SKM-1 (cell line): ENCODE results near the gene TSEN54.

ENCODE experiments used
- DNase-seq: peaks from one replicate; lab custom pipeline; 2025; ENCODE audit not compliant: unreplicated experiment; lab: John Stamatoyannopoulos, UW

TSEN54 gene

DNA sequence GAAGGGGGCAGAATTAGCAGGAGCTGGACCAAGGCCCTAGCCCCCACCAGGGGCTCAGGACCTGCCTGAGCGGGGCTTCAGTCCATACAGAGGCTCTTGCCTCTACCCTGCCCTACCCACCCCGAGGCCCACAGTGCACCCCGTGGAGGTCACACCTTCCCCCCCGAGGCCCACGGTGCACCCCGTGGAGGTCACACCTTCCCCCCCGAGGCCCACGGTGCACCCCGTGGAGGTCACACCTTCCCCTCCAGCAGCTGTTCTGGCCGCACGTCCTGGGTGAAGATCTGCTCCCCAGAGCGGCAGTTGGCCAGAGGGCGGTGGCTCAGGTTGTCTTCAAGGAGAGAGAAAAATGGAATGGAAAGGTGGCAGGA is 12.4 kb upstream of the TSEN54 start:
- no peak for DNase-seq

GRCh38 chr17:75504347-75505151 is 11.8 kb upstream of the TSEN54 start:
- peak; percentile 35 for DNase-seq

GRCh38 chr17:75505152-75505409 is 11.2 kb upstream of the TSEN54 start:
- no peak for DNase-seq

- no peak for DNase-seq
These were observed 10.7 kb upstream of the TSEN54 start for GRCh38 chr17:75505640-75506039.

DNA sequence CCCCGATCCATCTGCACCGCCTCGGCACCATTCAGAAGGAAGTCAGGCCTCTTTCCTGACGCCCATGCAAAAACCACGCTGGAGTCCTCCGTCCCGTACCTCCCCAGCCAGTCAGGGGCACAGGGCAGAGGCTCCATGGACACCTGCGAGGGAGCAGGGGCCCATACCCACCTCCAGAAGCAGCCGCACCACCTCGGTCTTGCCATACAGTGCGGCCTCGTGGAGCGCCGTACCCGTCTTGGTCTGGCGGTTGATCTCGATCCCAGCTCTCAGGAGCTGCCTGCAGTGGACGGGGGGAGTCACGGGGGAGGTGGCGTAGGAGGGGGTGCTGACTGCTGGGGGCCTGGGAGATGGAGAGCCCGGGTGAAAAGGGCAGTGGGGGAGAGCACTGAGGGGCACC is 10.2 kb upstream of the TSEN54 start:
- DNase-seq, result no peak

GRCh38 chr17:75506888-75507287 is 9.4 kb upstream of the TSEN54 start:
- DNase-seq, result no peak

GRCh38 chr17:75507733-75508719 is 8.3 kb upstream of the TSEN54 start:
- DNase-seq, result no peak

DNA sequence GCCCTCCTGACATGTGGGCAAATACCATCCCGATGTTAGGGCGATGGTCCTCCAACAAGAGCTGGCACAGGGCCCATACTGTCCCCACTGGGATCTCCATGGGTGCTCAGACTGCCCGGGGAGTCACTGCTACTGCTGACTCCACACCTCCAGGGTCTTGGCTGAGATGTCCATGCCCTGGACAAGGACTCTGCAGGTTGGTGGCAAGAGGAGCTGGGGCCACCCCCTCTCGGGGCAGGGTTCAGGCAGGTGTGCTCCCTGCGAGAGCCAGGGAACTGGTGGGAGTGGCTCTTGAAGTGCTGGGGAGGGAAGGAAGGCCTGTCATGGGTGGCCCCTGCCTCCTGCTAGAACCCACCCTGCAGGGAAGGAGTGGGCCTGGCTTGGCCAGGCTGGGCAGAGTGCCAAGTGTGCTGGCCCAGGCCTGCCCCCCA is 7.4 kb upstream of the TSEN54 start:
- no peak for DNase-seq

DNA sequence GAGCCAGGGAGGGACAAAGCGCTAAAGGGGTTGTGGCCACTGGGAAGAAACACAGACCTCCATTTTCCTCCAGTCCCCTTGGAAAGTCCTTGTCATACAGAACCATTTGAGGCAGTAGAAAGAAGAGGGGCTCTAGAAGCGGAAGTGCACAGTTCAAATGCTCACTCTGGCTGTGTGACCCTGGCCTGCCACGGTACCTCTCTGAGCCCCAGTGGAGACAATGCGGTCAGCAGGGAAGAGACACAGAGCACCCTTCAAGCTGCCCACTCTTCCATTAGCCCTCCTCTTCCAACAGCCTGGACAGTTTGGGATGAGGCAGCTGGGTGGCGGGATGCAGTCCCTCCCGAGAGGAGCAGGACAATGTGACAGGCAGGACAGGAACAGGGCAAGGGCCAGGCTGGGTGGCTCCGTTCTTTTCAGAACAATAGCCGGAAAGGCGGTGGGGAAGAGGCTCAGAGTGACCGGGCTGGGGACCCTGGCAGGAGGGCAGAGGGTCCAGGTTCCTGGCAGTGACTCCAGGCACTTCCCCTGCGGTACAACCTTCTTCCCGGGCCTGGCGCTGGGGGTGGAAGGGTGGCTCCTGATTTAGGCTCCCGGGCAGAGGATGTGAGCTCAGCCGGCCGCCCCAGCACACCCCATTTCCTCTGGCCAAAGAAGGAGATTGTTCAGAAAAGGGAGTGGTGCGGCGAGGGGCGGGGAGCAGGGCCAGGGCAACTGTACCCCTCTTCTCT is 6.6 kb upstream of the TSEN54 start:
- DNase-seq, result no peak

DNA sequence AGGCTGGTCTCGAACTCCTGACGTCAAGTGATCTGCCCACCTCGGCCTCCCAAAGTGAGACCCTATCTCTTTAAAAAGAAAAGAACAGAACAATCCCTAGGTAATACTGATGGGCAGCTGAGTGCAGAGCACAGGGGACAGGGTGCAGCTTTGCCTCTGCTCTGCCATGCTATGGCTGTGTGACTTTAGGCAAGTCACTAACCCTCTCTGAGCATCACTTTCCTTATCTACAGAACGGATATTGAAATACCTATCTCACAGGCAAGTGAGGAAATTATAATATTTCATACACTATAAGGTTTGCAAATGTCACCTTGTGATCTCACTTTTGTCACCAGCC is 5.1 kb upstream of the TSEN54 start:
- DNase-seq, result no peak

DNA sequence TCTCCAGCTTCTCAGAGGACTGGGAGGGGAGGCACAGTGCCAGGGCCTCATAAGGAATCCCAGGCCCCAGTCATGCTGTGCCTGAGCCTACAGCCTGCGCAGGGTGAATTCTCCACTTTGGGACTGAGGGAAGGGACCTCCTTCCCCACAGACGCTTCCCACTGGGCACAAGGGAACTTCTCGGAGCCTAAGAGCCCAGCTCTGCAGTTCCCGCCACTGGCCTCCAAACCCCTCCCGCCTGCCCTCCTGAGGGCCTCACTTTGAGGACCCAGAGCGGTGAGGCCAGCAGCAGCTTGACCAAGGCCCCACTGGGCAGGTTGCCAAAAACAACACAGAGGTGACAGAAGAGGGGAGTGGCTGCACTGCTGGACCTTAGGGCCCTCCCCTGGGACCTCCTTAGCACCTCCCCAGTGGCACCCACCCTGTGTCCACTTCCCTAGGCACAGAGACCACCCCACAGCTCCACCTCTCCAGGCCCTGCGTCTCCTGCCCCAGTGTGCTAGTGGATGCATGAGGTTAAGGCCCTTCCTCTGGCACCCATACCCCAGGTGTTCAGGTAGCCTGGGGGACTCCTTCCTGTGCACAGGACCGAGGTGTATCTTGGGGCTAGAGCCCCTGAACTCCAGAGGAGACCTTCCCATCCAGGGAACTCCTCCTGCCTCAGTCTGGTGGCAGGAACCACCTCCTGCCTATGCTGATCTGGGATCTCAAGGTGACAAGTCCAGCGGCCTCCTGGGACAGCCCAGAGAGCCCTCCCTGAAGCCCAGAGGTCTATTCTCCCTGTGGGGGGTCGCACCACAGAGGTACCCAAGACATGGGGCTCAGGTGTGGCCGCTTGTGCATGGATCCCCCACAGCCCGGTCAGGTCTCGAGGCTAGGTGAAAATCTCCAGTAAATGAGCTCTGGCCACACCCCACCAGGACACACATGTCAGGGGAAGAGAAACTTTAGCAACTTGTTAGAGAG is 4.4 kb upstream of the TSEN54 start:
- DNase-seq, result no peak

GRCh38 chr17:75512926-75513640 is 3.2 kb upstream of the TSEN54 start:
- no peak for DNase-seq

DNA sequence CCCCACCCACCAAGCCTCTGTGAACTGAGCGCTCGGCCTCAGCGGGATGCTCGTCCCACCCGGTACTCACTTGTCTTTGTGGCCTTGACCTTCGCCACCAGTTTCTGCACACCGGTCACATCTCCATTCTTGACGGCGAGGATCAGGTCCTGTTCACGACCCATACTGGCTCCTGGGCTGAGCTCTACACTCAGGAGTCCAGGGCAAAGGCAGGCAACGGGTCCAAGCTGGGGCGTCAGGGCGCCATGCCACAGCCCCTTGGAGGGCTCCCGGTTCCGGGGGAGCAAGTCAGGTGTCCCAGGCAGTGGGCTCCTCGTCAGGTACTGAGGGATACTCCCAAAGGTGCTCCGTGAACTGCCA is 2.7 kb upstream of the TSEN54 start:
- DNase-seq, result no peak

DNA sequence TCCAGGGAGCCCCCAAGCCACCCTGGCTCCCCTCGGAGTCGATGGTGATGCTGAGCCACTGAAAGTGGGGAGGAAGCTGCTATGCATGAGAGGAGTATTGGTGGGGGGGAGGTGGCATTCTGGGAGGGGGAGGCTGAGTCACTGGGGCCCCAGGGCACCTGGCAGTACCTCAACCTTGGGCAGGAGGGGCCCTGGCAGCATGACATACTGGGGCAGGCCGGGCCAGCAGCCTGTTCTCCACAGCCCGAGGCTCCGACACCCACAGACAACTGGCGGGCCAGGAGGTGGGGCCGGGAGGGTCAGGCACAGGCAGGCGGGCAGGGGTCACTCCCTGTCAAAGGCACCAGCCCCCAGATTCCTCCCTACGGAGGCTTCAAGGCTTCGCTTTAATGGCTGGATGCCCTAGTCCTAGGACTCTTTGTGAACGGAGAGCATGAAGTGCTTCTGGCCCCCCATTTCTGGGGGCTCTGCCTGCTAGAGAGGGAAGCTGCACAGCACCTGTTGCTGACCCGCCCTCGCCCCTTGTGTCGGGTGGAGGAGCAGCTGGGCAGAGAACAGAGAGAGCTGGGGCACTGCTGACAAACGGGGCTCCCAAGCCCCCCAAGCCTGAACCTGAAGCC is 1.9 kb upstream of the TSEN54 start:
- no peak for DNase-seq

GRCh38 chr17:75514919-75515495 is 1.3 kb upstream of the TSEN54 start:
- DNase-seq, result no peak

DNA sequence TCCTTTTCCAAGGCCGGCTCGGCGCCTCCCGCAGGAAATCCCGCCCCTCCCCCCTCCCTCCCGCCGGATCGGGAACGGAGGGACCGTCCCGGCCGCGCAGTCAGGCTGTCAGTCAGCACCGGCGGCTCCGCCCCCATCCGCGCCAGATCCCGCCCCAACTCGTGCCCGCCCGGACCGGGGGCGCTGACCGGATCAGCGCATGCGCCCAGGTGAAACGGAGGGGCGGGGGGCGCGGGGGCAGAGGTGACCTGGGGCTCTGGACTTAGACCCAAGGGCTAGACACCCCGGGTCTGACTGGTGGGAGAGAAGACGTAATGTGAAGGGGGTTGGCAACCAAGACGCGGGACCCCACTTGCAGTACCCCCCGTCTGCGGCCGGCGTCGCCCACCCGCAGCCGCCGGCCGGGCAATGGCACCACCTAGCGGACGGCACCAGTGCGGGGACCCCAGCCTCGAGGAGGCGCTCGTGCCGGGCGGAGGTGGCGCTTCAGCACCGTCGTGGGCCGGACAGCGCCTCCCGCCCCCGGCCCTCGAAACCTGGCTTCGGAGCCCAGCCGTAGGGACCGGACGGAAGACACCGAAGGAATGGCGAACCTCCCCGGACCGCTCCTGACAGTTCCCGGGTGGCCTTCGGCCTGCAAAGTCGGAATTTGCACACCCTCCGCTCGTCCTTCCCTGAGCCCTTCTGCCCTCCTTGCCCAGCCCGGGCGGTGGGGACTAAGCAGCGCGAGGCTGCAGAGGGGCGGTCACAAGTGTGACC is 653 bp upstream of the TSEN54 start, which contains the start of gene CASKIN2:
CASKIN2 (minus strand) TSS at position 42 of the 759 bp plus-strand sequence. CDS start 1,733 bp downstream, outside the sequence.
- peak; percentile 62 for DNase-seq

- no peak for DNase-seq
These were observed 430 bp downstream of the TSEN54 start for GRCh38 chr17:75516619-75517296.
